Mesendoderm (in vitro differentiated cells): Measurements from ENCODE around the gene KSR2.

Source experiments
- DNase-seq: peaks from one replicate; pipeline ENCODE4 v3.0.0; 2013
- H2AK5ac ChIP-seq: 2 replicates; pipeline ENCODE4 v1.6.1; 2013; ENCODE audit warnings: low read length, inconsistent platforms
- H2BK120ac ChIP-seq: 2 replicates; pipeline ENCODE4 v1.6.1; 2013; ENCODE audit warnings: low read depth, mild to moderate bottlenecking, low read length, moderate library complexity, mixed read lengths
- H2BK15ac ChIP-seq: replicated peaks from 2 replicates; pipeline ENCODE4 v1.6.1; 2013; ENCODE audit warnings: low read depth, mild to moderate bottlenecking, moderate library complexity
- H2BK5ac ChIP-seq: 2 replicates; pipeline ENCODE4 v1.6.1; 2013; ENCODE audit warnings: low read length, inconsistent platforms
- H3K18ac ChIP-seq: 2 replicates; pipeline ENCODE4 v1.6.1; 2013; ENCODE audit warnings: mild to moderate bottlenecking, low read length, mixed read lengths
- H3K23ac ChIP-seq: one replicate; pipeline ENCODE4 v1.6.1; 2013; ENCODE audit warnings: low read length
- H3K27ac ChIP-seq: 2 replicates; pipeline ENCODE4 v1.5.1; 2013; ENCODE audit warnings: low read depth, mild to moderate bottlenecking, inconsistent platforms, low read length, moderate library complexity
- H3K27me3 ChIP-seq: 2 replicates; pipeline ENCODE4 v1.6.1; 2013; ENCODE audit warnings: low read length, control low read depth, mild to moderate bottlenecking, inconsistent platforms; ENCODE audit not compliant: insufficient read depth, poor library complexity
- H3K36me3 ChIP-seq: 2 replicates; pipeline ENCODE4 v1.6.1; 2013; ENCODE audit warnings: low read length, inconsistent platforms; ENCODE audit not compliant: control insufficient read depth, insufficient read depth
- H3K4ac ChIP-seq: one replicate; pipeline ENCODE4 v1.6.1; 2013; ENCODE audit warnings: low read depth, mild to moderate bottlenecking, low read length, moderate library complexity
- H3K4me1 ChIP-seq: 2 replicates; pipeline ENCODE4 v1.6.1; 2013; ENCODE audit warnings: low read depth, low read length, inconsistent platforms; ENCODE audit not compliant: control insufficient read depth
- H3K4me2 ChIP-seq: 2 replicates; pipeline ENCODE4 v1.6.1; 2013; ENCODE audit warnings: low read length
- H3K4me3 ChIP-seq: 2 replicates; pipeline ENCODE4 v1.5.1; 2013; ENCODE audit warnings: mild to moderate bottlenecking, low read length
- H3K56ac ChIP-seq: one replicate; pipeline ENCODE4 v1.6.1; 2013; ENCODE audit warnings: low read length
- H3K79me1 ChIP-seq: 2 replicates; pipeline ENCODE4 v1.6.1; 2013; ENCODE audit warnings: low read length, inconsistent platforms
- H3K79me2 ChIP-seq: 2 replicates; pipeline ENCODE4 v1.6.1; 2013; ENCODE audit warnings: mild to moderate bottlenecking, low read length; ENCODE audit not compliant: control insufficient read depth, insufficient read depth
- H3K9ac ChIP-seq: 2 replicates; pipeline ENCODE4 v1.6.1; 2013; ENCODE audit warnings: low read length, inconsistent platforms
- H4K5ac ChIP-seq: one replicate; pipeline ENCODE4 v1.6.1; 2013; ENCODE audit warnings: low read length
- H4K8ac ChIP-seq: one replicate; pipeline ENCODE4 v1.6.1; 2013; ENCODE audit warnings: low read depth, mild to moderate bottlenecking, control low read depth, low read length, moderate library complexity
- WGBS: extraction: QIAGEN DNeasy Blood & Tissue Kit; methylation state at CpG from one replicate; pipeline ENCODE4 v1.1.7; 2013; ENCODE audit warnings: low lambda C conversion rate, missing lambda C conversion rate; ENCODE audit not compliant: insufficient coverage; ENCODE audit errors: extremely low coverage; 5-methylcytosine and 5-hydroxymethylcytosine counted together

Gene KSR2

GRCh38 chr12:117994551-117995438 lies 26.0 kb upstream of the KSR2 start:
- no peak overlapping the region for H3K56ac ChIP-seq
- no peaks in the 10 kb centered on the region for H3K36me3 ChIP-seq
- H3K18ac ChIP-seq, result no peak overlapping the region
- H3K4me1 ChIP-seq, result no peaks in the 10 kb centered on the region
- H4K8ac ChIP-seq, result no peak overlapping the region
- H3K4me2 ChIP-seq, result no peak overlapping the region
- no peaks in the 10 kb centered on the region for H3K27me3 ChIP-seq
- no peak overlapping the region for H3K23ac ChIP-seq
- no peak overlapping the region for H2AK5ac ChIP-seq
- H2BK15ac ChIP-seq, result no peak overlapping the region
- DNase-seq, result no peak
- no peak overlapping the region for H4K5ac ChIP-seq
- no peak overlapping the region for H3K9ac ChIP-seq
- WGBS, result no CpG with 5 or more reads among the region's 3 CpGs
- no peak overlapping the region for H3K4ac ChIP-seq
- no peak overlapping the region for H3K27ac ChIP-seq
- no peak overlapping the region for H2BK120ac ChIP-seq
- no peak overlapping the region for H3K4me3 ChIP-seq
- no peak overlapping the region for H2BK5ac ChIP-seq
- no peaks in the 10 kb centered on the region for H3K79me2 ChIP-seq
- H3K79me1 ChIP-seq, result no peaks in the 10 kb centered on the region

GRCh38 chr12:117986705-117987469 lies 18.1 kb upstream of the KSR2 start:
- Histone ChIP-seq H3K56ac (no peak overlapping the region), H3K36me3 (no peaks in the 10 kb centered on the region), H2BK5ac (no peak overlapping the region), H3K4me3 (no peak overlapping the region), H2AK5ac (no peak overlapping the region), H3K23ac (no peak overlapping the region), H4K8ac (no peak overlapping the region), H2BK15ac (no peak overlapping the region), H2BK120ac (no peak overlapping the region), H3K4me1 (no peaks in the 10 kb centered on the region), H3K79me2 (no peaks in the 10 kb centered on the region), H3K27me3 (no peaks in the 10 kb centered on the region), H3K9ac (no peak overlapping the region), H4K5ac (no peak overlapping the region), H3K79me1 (no peaks in the 10 kb centered on the region), H3K4me2 (no peak overlapping the region), H3K4ac (no peak overlapping the region), H3K18ac (no peak overlapping the region), H3K27ac (no peak overlapping the region)
- no peak for DNase-seq
- no CpG with 5 or more reads among the region's 4 CpGs for WGBS

- WGBS, result no CpG with 5 or more reads among the region's 2 CpGs
Measured at GRCh38 chr12:117985182-117985581, 16.4 kb upstream of the KSR2 start.

GRCh38 chr12:117981267-117981666 lies 12.5 kb upstream of the KSR2 start:
- Histone ChIP-seq H2BK15ac (no peak overlapping the region), H2AK5ac (no peak overlapping the region), H4K5ac (no peak overlapping the region), H3K23ac (no peak overlapping the region), H3K4me2 (no peak overlapping the region), H3K79me2 (no peaks in the 10 kb centered on the region), H3K4me3 (no peak overlapping the region), H3K56ac (no peak overlapping the region), H3K4ac (no peak overlapping the region), H3K4me1 (no peaks in the 10 kb centered on the region), H4K8ac (no peak overlapping the region), H2BK120ac (no peak overlapping the region), H3K27ac (no peak overlapping the region), H2BK5ac (no peak overlapping the region), H3K9ac (no peak overlapping the region), H3K79me1 (no peaks in the 10 kb centered on the region), H3K36me3 (no peaks in the 10 kb centered on the region), H3K18ac (no peak overlapping the region), H3K27me3 (no peaks in the 10 kb centered on the region)
- no CpG with 5 or more reads among the region's 5 CpGs for WGBS
- no peak for DNase-seq

More at GRCh38 chr12:117985182-117985581, 16.4 kb upstream of the KSR2 start:
- H3K4ac ChIP-seq, result no peak overlapping the region
- H2BK15ac ChIP-seq, result no peak overlapping the region
- H4K8ac ChIP-seq, result no peak overlapping the region
- H3K4me2 ChIP-seq, result no peak overlapping the region
- no peak overlapping the region for H2AK5ac ChIP-seq
- H3K23ac ChIP-seq, result no peak overlapping the region
- no peak overlapping the region for H3K4me3 ChIP-seq
- no peak overlapping the region for H3K18ac ChIP-seq
- H4K5ac ChIP-seq, result no peak overlapping the region
- no peak for DNase-seq
- H3K9ac ChIP-seq, result no peak overlapping the region
- H3K79me1 ChIP-seq, result no peaks in the 10 kb centered on the region
- H2BK5ac ChIP-seq, result no peak overlapping the region
- no peak overlapping the region for H3K56ac ChIP-seq
- H3K27me3 ChIP-seq, result no peaks in the 10 kb centered on the region
- H3K36me3 ChIP-seq, result no peaks in the 10 kb centered on the region
- H2BK120ac ChIP-seq, result no peak overlapping the region
- H3K27ac ChIP-seq, result no peak overlapping the region
- no peaks in the 10 kb centered on the region for H3K4me1 ChIP-seq
- H3K79me2 ChIP-seq, result no peaks in the 10 kb centered on the region

GRCh38 chr12:117980616-117981015 lies 11.8 kb upstream of the KSR2 start:
- no CpG with 5 or more reads among the region's 4 CpGs for WGBS

More at GRCh38 chr12:117980616-117981015, 11.8 kb upstream of the KSR2 start:
- Histone ChIP-seq H2BK120ac (no peak overlapping the region), H4K8ac (no peak overlapping the region), H3K4me1 (no peaks in the 10 kb centered on the region), H3K27ac (no peak overlapping the region), H3K4me3 (no peak overlapping the region), H2BK5ac (no peak overlapping the region), H3K56ac (no peak overlapping the region), H3K27me3 (no peaks in the 10 kb centered on the region), H2BK15ac (no peak overlapping the region), H3K4ac (no peak overlapping the region), H3K4me2 (no peak overlapping the region), H4K5ac (no peak overlapping the region), H2AK5ac (no peak overlapping the region), H3K79me1 (no peaks in the 10 kb centered on the region), H3K9ac (no peak overlapping the region), H3K18ac (no peak overlapping the region), H3K79me2 (no peaks in the 10 kb centered on the region), H3K23ac (no peak overlapping the region), H3K36me3 (no peaks in the 10 kb centered on the region)
- no peak for DNase-seq
